Measurements from ENCODE around the gene PAOX.
"Not testable (repeated sequence)": the region's sequence is repeated elsewhere in the genome, so short reads cannot be mapped to it uniquely, and the experiment has no call there.

Gene PAOX

DNA sequence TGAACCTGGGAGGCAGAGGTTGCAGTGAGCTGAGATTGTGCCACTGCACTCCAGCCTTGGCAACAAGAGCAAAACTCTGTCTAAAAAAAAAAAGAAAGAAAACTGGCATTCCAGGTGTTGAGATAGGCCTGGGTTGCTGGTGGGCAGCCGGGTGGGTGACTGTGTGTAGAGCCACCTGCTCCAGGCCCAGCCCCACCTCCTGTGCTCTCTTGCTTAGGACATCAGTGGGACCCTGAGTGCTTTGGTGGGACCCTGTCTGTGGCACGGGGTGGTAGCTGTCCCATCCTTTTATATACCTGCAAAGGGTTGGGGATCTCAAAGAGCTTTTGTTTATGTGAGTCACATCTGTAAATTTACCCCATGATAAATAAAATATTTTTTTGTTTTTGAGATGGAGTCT, 6.2 kb downstream of the PAOX start:
- no peak for DNase-seq (ENCODE audit: low read depth in 2 of 2)

DNA sequence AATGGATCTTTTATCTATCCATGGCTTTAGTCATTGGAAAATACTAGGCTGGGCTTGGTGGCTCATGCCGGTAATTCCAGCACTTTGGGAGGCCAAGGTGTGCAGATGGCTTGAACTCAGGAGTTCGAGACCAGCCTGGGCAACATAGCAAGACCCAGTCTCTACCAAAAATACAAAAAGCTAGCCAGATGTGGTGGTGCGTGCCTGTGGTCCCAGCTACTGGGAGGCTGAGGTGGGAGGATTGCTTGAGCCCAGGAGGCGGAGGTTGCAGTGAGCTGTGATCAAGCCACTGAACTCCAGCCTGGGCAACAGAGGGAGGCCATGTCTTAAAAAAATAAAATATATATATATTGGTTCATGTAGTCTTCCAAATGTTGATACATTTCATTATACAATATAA, 7.9 kb downstream of the PAOX start:
- not testable (repeated sequence) for DNase-seq (ENCODE audit: low read depth in 2 of 2)

DNA sequence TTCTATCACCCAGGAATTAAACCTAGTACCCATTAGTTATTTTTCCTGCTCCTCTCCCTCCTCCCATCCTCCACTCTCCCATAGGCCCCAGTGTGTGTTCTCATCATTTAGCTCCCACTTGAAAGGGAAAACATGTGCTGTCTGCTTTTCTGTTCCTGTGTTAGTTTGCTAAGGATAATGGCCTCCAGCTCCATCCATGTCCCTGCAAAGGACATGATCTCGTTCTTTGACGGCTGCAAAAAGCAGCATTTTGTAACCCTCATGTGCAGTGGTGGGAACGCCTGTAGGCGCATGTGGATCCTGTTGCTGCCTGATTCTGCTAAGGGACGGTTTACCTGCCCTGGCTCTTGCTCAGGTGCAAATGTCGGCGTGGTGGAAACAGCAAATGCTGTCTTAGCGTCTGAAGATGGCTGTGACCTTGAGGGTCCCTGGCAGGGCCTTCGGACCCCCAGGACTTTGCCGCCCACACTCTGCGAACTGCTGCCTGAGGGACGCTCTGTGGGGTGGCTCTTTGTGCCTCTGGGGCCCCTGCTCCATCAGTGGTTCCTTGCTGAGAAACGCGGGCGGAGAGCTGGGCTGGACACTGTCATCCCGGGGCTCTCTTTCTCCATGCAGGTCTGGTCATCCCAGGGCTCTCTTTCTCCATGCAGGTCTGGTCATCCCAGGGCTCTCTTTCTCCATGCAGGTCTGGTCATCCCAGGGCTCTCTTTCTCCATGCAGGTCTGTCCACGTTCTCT, 9.3 kb downstream of the PAOX start:
- no peak for DNase-seq (ENCODE audit: low read depth in 2 of 2)

DNA sequence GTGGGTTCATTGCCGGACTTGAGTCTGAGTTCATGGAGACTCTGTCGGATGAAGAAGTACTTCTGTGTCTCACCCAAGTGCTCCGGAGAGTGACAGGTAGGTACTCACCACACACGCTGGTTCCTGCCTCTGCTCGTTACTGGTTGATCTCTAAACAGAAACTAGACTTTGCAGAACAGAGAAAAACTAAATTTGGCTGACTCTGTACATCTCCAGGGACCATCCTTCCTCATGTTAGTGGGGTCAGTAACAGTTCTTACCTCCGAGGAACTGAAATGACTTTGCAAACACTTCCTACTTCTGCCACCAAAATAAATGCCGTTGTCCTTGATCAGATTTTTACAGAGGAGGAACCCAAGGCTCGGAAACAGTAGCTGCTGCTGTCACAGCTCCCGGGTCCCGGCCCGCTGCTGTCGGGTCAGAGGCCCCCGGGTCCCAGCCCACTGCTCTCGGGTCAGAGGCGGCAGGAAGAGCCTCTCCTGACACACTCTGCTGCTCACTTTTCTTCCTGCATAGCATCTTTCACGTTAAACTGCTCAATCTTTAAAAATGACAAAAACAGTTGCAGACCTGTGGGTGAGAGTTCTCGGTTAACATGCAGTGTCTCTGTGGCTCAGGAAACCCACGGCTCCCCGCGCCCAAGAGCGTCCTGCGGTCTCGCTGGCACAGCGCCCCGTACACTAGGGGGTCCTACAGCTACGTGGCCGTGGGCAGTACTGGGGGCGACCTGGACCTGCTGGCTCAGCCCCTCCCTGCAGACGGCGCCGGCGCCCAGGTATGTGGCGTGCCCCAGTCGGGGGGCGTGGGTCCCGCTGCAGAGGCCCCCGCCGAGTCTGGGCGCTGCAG, 10.1 kb downstream of the PAOX start:
- no peak for DNase-seq (ENCODE audit: low read depth in 2 of 2)

DNA sequence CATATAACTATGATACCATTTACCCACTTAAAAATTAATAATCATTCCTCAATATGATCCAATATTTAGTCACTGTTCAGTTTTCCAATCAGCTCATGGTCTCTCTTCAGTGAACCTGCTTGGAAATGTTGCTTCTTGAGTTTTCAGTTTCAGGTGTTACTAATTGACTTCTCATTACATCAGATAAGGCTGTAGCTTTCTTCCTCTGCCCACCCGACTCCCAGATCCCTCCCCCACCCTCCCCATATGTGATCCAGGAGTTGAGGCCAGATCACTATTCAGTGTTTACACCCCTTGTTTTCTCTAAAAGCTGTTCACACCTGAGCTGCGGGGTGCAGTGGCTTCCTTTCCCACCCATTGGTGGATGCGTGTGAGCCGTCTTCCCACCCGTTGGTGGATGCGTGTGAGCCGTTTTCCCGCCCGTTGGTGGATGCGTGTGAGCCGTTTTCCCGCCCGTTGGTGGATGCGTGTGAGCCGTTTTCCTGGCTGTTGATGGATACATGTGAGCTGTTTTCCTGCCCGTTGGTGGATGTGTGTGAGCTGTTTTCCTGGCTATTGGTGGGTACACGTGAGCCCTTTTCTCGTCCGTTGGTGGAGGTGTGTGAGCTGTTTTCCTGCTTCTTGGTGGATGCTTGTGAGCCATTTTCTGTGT, 11.7 kb downstream of the PAOX start:
- no peak for DNase-seq (ENCODE audit: low read depth in 2 of 2)

DNA sequence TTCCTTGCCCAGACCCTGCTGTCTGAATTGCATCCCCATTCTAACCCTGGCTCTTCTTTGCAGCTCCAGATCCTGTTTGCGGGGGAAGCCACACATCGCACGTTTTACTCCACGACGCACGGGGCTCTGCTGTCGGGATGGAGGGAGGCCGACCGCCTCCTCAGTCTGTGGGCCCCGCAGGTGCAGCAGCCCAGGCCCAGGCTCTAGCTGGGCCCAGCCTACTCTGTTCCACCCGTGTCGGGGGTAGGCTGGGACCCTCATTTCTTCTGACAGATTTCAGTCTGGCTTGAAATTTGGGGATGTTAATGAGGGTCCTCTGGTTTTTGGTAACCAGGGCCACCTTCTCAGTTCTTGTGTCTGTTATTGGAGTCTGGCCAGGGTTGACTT, 12.2 kb downstream of the PAOX start:
- DNase-seq (ENCODE audit: low read depth in 2 of 2) = no peak

DNA sequence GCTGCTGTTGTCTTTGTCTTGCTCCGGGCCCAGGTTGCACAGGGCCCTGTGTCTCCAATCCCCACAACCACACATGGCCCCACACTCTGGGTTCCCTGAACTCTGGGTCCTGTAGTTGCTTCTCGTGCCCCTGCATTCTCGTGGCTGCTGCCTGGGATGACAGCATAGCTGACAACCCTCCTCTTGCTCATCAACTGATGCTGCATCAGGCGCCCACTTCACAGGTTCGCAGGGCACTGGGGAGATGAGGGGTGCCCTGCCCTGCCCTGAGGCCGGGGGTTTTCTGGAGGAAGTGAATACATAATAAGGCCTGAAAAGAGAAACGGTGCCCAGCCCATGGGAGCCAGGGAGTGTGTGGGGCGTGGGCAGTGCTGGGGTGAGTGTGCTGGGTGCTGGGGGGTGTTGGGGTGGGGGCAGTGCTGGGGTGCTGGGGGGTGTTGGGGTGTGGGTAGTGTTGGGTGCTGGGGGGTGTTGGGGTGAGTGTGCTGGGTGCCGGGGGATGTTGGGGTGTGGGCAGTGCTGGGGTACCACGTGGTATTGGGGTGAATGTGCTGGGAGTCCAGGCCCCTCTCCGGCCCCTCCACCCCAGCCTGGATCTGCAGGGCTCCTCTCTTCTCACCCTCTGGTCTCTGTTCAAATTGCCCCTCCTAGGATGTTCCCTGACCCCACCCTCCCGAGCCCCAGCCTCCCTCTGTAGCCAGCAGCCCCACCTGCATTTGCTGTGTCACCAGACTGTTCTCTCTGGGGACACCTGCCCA, 12.9 kb downstream of the PAOX start:
- no peak for DNase-seq (ENCODE audit: low read depth in 2 of 2)

DNA sequence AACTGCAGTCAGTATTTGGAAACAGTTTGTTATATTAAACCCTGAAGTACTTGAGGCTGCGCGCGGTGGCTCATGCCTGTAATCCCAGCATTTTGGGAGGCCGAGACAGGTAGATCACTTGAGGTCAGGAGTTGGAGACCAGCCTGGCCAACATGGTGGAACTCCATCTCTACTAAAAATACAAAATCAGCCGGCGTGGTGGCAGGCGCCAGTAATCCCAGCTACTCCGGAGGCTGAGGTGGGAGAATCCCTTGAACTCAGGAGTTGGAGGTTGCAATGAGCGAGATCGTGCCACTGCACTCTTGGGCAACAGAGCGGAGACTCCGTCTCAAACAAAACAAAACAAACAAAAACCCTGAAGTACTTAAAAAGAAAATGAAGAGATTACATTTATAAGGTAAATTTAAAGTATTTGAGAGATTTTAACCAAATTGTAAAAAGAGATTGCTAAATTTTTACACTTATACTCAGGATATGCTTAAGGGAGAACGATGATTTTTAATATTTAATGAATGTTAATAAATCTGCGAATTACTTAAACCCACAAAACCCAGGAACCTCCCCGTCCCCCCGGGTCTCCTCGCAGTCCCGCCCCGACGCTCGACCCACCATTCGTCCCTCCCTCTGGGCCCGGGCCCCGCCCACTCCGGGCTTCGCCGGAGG, 14.5 kb downstream of the PAOX start:
- DNase-seq (ENCODE audit: low read depth in 2 of 2) = no peak

DNA sequence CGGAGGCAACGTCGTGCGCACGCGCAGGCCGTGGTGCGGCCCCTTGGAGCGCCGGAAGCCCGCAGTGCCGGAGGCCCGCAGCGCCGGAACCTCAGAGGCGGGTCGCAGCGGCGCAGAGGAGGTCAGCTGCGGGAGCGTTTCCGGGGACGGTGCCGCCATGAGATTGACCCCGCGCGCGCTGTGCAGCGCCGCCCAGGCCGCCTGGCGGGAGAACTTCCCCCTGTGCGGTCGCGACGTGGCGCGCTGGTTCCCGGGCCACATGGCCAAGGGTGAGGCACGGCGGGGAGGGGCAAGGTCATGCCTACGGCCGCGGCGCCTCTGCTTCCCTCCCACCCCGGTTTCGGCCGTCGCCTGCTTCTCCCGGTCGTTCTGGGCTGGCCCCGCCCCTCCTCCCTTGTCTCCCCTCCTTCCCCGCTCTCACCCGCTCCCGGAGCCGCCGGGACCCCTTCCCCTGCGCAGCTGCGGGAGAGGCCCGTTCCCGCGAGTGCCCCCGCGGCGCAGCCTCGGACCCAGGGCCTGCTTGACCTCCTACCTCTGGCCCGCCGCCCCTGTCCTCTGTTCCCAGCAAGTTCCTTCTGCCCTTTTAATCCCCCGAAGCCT, 15.1 kb downstream of the PAOX start, which contains the start of gene MTG1:
MTG1 (plus strand) TSS at position 94 of the 600 bp plus-strand sequence; CDS start at position 158, 64 bp downstream.
- peak; percentile 83 to 92 for DNase-seq (ENCODE audit: low read depth in 2 of 2)

DNA sequence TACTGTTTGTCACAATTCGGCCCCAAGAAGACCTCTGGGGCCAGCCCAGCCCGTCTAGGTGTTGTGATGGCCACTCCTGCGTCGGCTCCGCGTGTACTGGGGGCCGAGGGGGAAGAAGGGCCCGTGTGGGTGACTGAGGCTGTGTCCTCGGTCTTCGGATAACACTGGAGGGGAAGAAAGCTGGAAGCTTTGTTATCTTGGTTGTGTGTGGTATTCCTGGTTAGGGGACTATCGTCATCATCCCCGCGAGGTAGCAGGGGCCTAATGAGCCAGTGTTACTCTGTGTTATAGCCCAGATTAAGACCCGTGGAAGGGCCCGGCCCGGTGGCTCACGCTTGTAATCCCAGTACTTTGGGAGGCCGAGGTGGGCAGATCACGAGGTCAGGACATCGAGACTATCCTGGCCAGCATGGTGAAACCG, 15.7 kb downstream of the PAOX start:
- no peak for DNase-seq (ENCODE audit: low read depth in 2 of 2)

DNA sequence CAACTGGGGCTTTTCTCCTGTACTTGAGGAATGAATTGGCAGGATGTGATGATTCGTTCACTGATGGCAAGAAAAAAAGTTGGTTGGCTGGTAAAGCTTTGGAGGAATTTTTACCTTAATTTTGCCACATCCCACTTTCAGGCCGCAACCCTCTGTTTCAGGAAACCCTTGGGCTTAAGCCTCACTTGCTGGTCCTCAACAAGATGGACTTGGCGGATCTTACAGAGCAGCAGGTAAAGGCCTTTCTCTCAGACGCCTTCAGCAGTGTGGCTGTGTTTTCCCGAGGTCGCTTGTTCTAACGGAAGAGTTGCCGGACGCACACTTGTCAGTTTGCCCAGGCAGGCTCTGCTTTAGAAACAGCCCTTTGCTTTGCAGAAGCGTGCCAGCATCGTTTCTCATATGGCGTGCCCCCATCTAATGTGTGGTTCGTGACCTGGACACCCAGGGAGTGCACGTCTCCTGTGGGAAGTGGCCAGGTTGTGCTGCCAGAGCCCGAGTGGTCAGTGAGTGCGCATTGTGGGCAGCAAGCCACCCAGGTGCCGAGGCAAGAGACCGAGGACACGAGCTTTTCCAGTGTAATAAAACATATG, 17.1 kb downstream of the PAOX start:
- DNase-seq (ENCODE audit: low read depth in 2 of 2) = no peak

DNA sequence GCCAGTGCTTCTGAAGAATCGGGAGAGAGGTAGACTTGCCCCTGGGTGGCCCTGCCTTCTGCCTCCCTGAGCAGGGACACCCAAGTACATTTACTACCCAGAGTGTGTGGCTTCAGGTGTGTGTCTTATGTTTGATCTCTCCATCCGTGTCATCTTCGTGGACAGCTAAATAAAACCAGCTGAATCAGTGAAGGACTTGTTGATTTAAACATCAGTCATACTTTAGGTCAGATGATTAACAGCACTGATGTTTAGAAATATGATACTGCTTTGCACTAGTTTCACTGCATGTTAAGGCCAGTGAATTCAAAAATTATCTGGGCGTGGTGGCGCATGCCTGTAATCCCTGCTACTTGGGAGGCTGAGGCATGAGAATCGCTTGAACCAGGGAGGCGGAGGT, 18.9 kb downstream of the PAOX start:
- DNase-seq (ENCODE audit: low read depth in 2 of 2) = no peak

DNA sequence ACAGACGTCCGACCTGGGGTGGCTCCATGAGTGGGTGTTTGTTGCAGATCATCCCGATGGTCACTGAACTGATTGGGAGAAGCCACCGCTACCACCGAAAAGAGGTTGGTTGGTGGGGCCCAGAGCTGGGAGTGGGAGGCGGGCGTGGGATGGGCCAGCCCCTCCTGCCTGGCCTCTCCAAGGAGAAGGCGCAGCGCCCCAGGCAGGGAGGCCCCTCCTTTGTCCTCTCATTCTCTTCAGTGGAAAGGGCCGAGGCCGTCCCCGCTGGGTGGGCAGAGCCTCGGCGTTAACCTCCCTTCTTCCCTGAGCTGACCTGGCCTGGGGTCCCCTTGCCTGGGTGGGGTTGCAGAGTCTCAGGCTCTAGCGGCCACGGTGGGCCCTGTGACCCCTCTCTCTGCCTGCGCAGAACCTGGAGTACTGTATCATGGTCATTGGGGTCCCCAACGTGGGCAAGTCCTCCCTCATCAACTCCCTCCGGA, 20.1 kb downstream of the PAOX start:
- no peak for DNase-seq (ENCODE audit: low read depth in 2 of 2)

DNA sequence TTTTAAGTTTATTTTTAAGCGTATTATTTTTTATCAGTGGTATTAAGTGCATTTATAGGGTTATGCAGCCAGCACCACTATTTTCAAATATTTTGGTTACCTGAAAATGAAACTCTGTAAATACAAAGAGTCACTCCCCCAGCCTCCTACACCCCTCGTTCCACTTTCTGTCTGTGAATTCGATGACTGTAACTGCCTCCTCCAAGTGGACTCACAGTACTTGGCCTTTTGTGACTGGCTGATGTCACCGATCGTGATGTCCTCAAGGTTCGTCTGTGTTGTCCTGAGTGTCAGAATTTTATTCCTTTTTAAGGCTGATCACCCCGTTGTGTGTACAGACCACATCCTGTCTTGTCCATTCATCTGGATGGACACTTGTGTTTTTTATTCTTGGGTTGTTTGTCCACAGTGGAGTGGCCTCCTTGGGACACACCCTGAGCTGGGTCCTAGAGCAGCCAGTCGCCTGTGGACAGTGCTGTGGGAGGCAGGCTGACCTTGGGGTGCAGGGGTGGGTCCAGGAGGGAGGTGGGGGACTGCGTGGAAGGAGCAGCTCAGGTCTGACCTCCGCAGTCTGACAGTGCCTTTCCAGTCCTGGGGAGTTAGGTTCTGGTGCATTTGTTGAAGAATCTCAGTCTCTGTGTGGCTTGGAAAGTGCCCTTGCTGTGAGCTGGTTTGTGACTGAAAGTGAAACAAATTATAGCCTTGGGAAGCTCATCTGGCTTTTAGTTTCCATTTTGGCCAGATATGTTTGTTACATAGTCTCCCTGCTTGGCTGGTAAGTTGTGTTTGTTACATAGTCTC, 21.8 kb downstream of the PAOX start:
- no peak for DNase-seq (ENCODE audit: low read depth in 2 of 2)

DNA sequence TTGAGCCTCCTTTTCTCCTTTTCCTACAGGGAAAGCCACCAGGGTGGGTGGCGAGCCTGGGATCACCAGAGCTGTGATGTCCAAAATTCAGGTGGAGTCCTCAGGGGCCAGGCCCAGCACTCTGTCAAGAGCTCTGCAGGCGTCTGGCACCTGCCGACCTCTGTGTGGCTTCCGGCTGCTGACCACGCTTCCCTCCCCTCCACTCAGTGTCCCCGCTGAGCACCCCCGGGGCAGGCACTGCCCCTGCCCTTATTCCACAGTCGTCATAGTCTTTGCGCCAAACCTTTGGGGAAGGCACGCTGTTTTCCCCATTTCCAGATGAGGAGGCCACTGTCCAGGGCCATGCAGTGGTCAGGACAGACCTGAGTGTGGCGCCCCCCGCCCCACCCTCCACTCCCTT, 22.4 kb downstream of the PAOX start:
- no peak for DNase-seq (ENCODE audit: low read depth in 2 of 2)

DNA sequence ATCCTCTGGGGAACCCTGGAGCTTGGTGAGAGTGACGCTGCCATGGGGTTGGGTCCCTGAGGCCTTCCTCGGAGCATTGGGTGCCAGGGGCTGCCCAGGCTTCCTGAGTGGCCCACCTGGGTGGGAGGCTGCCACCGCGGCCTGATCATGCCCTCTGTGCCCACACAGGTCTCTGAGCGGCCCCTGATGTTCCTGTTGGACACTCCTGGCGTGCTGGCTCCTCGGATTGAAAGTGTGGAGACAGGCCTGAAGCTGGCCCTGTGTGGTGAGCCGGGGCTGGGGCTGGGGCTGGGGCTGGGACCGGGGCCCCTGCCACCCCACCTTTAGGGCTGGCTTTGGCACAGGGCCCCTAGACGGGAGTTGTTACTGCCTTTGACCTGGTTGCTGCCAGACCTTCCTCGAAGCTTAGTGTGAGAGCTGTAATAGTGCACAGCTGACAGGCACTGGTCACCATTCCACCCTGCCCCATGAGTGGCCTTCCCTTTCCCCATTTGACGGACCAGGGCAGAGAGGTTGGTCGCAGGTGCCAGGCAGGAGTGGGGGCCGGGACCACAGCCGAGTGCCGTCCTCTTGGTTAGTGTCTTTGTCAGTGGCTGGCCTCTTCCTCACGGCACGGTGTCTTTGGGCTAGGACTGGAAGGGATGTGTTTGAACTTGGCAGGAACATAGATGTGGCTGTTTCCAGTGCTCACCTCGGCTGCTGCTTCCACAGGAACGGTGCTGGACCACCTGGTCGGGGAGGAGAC, 23.1 kb downstream of the PAOX start:
- DNase-seq (ENCODE audit: low read depth in 2 of 2) = no peak

DNA sequence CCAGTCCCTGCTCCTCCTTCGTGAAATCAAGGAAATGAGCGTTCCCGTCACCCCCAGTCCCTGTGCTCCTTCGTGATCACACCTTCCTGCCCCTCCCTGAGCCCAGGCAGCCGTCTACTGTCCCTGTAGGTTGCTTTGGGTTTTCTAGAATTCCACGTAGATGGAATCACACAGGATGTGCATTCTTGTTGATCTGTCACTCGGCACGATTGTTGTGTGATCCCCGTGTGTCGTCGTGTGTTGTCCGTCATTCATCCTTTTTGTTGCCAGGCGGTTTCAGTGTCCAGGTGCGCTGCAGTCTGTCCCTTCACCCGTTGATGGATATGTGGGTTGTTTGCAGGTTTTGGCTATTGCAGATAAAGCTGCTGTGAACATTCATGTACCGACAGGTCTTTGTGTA, 24.3 kb downstream of the PAOX start:
- no peak for DNase-seq (ENCODE audit: low read depth in 2 of 2)

DNA sequence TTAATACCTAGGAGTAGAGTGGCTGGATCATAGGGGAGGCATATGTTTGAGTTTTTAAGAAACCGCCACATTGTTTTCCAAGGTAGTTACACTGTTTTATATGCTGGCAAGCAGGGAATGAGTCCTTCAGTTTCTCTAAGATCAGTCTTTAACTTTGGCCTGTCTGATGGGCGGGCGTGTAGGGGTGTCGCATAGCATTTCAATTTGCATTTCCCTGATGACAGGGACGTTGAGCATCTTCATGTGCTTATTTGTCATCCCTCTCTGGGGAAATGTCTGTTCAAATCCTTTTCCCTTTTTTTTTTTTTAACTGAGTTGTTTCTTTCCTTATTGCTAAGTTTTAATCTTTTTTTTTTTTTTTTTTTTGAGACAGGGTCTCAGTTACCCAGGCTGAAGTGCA, 24.7 kb downstream of the PAOX start:
- no peak for DNase-seq (ENCODE audit: low read depth in 2 of 2)

DNA sequence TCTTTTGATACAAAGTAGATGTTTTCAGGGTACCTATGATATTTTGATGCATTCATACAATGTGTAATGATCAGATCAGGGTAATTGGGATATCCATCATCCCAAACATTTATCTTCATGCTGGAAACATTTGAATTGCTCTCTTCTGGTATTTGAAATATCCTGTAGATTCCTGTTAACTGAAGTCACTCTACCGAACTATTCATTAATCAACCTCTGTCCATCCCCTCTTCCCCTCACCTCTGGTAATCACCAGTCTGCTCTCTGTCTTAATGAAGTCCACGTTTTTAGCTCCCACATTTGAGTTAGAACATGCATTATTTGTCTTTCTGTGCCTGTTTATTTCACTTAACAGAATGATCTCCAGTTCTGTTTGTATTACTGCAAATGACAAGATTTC, 26.2 kb downstream of the PAOX start:
- no peak for DNase-seq (ENCODE audit: low read depth in 2 of 2)
